HuH-7.5 (cell line): ENCODE measurements around the gene EDEM1.
"Not testable (repeated sequence)": the region's sequence is repeated elsewhere in the genome, so short reads cannot be mapped to it uniquely, and the experiment has no call there.

Source experiments
- DNase-seq: peaks from one replicate; pipeline ENCODE4 v3.0.0; 2011; ENCODE audit warnings: low spot score

The EDEM1 gene

GRCh38 chr3:5187156-5187919 lies at the start of gene EDEM1:
EDEM1 (plus strand) TSS chr3:5187707; CDS start chr3:5187806, 99 bp downstream.
- DNase-seq: peak; percentile 99

DNA sequence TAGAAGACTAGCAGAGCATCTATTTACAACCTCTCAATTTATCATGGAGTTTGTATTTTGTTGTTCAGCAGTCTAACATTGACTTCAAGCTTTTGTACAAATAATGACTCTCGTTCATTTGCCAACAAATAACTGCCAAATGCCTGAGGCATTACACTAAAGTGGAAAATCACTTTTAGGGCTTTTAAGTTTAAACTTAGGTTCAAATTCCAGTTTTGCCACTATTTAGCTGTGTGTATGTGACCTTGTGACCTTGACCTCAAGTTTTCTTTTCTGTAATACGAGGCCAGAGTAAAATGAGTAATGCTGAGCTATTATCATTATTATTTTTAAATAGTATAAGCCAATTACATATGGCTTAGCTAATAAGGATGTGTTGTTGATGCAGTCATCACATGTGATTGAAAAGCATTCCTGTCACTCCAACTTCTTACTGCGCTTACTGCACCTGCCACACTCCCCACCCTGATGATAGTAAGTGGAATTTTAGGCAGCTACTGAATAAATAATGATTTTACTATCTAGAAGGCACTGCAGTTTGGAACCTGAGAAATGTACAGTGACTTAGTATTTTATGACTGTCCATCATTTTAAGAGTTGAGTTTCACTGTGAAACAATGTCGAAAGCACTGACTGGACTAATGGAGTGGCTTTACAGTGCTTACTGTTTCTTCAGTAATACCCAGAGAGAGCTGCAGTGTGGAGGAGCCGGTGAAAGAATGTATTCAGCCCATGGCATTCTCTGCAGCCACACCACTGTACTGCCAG lies 49.1 kb upstream of the EDEM1 start:
- peak; percentile 22 for DNase-seq

GRCh38 chr3:5140230-5140621 lies 47.3 kb upstream of the EDEM1 start:
- DNase-seq: no peak

DNA sequence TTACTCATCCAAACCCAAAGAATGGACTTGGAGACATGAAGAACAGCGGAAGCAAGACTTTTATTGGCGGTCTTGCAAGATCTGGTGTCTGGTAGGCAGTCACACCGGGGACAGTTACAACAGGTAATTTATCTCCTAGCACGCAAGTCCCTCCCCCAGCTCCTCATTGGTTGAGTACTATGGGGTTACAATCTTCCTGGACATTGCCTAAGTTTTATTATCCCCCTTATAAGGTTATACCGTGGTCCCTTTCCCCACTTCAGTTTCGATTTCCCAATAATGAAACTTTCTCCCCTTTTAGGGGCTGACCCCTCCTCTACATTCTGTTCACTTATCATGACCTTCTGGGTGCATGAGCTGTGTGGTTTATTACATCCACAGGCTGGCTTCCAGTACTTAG lies 46.7 kb upstream of the EDEM1 start:
- DNase-seq: no peak

DNA sequence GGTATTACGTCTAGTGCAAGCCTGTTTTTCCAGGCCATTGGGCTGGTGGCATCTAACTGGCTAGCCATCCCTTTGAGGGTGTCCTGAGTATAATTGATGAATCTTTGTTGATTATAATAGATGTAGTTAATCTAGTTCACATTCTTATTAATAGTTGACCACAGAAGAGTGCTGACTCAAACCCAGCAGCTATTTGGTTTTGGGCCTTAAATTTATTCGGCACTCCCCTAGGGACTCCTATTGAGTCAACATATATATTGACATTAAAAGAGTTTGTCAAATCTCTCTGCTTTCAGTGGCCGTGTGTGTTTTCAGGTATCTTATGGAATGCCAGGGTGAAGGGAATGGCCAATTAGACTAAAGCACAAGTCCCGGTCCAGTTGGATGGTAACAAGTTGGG lies 45.7 kb upstream of the EDEM1 start:
- no peak for DNase-seq

DNA sequence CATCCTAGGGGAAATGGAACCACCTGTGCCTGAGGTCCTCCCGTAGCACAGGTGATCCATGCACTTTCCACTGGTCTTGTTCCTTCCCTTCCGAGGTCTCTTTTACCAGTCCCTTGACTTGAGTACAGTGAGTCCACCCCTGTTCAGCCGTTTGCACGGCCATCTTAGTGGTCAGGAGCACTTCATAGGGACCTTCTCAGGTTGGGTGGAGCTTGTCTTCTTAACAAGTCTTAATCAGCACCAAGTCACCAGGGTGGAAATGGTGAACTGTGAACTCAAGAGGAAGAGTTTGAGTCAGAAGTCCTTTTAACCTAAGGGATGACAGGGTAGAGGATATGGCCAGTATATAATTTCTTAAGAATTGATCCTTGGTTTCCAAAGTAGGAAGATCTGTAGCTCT lies 44.0 kb upstream of the EDEM1 start:
- DNase-seq: no peak

GRCh38 chr3:5144316-5144994 lies 43.1 kb upstream of the EDEM1 start:
- no peak for DNase-seq

DNA sequence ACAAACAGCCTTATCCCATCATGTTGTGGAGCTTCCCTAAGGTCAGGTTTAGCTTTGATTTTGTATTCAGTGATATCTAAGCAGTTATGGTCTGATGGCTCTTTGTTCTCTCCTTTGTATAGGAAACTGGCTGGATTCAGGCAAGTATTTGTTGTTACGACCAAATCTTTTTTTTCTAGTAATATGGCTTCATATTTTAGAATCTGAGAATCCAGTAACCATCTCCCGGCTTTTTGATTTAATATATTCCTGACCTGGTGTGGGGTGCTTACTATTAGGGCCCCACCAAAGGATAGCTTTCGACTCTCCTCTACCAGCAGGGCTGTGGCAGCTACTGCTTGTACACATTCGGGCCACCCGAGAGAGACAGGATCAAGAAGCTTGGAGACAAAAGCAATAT lies 42.4 kb upstream of the EDEM1 start:
- DNase-seq: no peak

GRCh38 chr3:5147152-5147551 lies 40.4 kb upstream of the EDEM1 start:
- DNase-seq: not testable (repeated sequence)

DNA sequence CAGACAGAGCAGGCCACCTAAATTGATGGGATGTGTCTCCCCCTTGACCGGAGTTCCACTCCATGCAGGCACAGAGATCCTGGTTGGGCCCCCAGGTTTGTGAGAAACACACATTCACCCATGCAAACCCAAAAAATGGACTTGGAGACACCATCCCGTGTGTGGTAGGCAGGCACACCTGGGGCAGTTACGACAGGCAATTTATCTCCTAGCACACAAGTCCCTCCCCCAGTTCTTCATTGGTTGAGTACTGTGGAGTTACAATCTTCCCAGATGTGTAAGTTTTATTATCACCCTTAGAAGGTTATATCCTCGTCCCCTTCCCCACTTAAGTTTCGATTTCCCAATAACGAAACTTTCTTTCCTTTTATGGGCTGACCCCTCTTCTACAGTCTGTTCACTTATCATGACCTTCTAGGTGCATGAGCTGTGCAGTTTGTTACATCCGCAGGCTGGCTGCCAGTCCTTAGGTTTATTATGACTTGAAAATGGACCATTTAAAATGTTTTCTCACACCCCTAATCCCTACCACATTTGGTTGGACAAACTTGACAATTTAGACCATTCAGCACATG lies 38.1 kb upstream of the EDEM1 start:
- DNase-seq: no peak

DNA sequence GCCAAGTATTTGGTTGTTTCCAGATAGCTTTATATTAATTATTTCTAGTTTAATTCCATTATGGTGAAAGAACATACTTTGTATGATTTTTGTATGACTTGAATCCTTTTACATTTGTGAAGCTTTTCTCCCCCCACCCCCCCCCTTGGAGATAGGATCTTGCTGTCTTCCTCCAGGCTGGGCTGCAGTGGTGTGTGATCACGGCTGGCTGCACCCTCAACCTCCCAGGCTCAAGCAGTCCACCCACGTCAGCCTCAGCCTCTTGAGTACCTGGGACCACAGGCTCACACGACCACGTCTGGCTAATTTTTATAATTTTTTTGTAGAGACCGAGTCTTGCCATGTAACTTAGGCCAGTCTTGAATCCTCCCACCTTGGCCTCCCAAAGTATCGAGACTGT lies 35.9 kb upstream of the EDEM1 start:
- DNase-seq: no peak

- no peak for DNase-seq
Measured at GRCh38 chr3:5153074-5153473, 34.4 kb upstream of the EDEM1 start.

GRCh38 chr3:5155241-5155640 lies 32.3 kb upstream of the EDEM1 start:
- no peak for DNase-seq

GRCh38 chr3:5160321-5160720 lies 27.2 kb upstream of the EDEM1 start:
- DNase-seq: no peak

- DNase-seq: no peak
Measured at GRCh38 chr3:5160940-5161858, 26.3 kb upstream of the EDEM1 start.

DNA sequence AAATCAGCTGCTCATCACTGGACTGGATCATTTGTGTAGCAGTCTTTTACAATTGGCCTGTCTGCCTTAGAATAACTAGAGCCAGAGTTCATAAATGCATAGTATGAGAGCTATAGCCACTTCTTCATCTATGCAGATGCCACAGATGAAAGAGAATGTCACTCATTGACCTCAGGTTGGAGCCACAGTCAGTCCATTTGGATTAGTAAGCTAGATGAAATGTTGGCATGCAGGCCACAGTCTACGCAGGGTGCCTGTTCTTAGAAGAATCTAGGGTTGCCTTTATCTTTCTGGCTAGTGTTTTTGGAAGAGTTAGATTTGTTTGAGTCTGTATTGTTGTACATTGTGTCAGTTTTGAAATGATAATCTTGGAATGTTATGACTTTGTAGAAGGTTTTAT lies 25.4 kb upstream of the EDEM1 start:
- no peak for DNase-seq

- no peak for DNase-seq
Measured at GRCh38 chr3:5165698-5166097, 21.8 kb upstream of the EDEM1 start.

DNA sequence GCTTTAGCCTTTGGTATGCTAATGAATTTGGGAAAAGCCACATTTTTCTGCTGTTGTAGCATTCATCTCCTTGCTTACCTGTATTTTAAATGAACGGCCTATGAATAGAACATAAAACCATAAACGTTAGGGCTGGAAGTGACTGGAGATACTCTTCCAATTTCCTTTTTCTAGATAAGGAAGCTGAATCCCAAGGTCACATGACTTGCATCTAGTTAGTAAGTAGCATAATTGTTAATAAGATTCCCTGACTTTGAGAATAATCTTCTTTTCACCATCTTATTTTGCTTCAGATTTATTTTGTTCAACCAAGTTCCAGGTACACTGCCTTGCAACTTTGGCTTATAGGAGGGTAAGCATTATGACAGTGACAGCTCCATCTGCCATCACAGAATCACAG lies 20.7 kb upstream of the EDEM1 start:
- no peak for DNase-seq

GRCh38 chr3:5168110-5168509 lies 19.4 kb upstream of the EDEM1 start:
- DNase-seq: no peak

DNA sequence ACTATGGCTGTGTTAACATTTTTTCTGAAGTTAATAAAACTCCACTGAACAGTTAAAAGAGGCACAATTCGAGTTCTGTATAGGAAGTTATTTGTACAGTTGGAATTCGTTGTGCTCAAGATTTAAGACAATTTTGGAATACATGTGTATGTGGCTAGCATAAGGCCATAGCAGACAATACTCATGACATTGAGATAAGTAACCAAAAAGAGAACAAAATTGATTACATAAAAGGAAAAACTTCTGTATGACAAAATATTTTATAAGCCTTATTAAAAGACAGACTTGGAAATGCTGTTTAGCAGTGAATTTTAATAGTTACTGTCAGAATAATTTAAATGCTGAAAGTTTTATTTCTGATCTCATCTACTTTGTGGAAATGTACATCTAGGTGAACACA lies 17.7 kb upstream of the EDEM1 start:
- DNase-seq: no peak

- DNase-seq: no peak
Measured at GRCh38 chr3:5170975-5171374, 16.5 kb upstream of the EDEM1 start.

DNA sequence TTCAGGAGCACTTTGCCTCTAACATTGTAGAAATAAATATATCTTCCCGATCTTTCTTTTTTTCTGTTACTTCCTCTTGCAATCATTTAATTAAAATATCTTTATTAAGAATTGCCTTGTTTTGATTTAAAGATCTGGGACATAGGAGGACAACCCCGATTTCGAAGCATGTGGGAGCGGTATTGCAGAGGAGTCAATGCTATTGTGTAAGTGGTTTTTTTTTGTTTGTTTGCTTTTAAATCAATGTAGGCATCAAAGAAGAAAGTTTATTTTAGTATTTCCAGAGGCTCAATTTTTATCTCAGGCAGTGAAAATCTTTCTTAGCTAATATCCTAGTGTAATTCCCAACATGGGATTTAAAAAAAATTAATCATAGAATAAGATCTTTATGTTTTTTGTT lies 15.5 kb upstream of the EDEM1 start:
- no peak for DNase-seq
